Transverse colon (tissue), 4 donors: ENCODE results near the gene C1orf210. TPM values are rescaled to one million over a fixed set of nuclear protein-coding genes. Genes with fewer than 3 reads are reported as not detected.

Source experiments
- DNase-seq: peaks from one replicate; pipeline ENCODE4 v3.0.0-alpha.2; 2019
- H3K27ac ChIP-seq, 4 donors: fragments of 200-600 bp; sonication (generic); 2 replicates each; pipeline ENCODE4 v1.5.1; 2016 to 2018; ENCODE audit warnings: inconsistent platforms in 4 of 4
- H3K27me3 ChIP-seq: fragments of 200-600 bp; sonication (generic); 2 replicates; pipeline ENCODE4 v1.5.1; 2017; ENCODE audit warnings: inconsistent platforms
- H3K36me3 ChIP-seq, 4 donors: fragments of 200-600 bp; sonication (generic); 2 replicates each; pipeline ENCODE4 v1.5.1; 2017 to 2019; ENCODE audit warnings: inconsistent platforms in 4 of 4
- H3K4me1 ChIP-seq, 4 donors: fragments of 200-600 bp; sonication (generic); 2 replicates each; pipeline ENCODE4 v1.5.1; 2017 to 2020; ENCODE audit warnings: inconsistent platforms in 4 of 4
- H3K4me3 ChIP-seq, 4 donors: fragments of 200-600 bp; sonication (generic); 1 replicate in 1 of 4; 2 replicates in 3 of 4; pipeline versions ENCODE4 v1.5.1 to v1.6.1; 2017 to 2019; ENCODE audit warnings: inconsistent platforms in 4 of 4
- H3K9me3 ChIP-seq, 2 donors: fragments of 200-600 bp; sonication (generic); 2 replicates each; pipeline ENCODE4 v1.5.1; 2017 to 2019; ENCODE audit warnings: inconsistent platforms in 2 of 2
- CTCF ChIP-seq, 5 experiments: fragments of 200-600 bp in 3 of 5; fragments of 450-650 bp in 2 of 5; sonication (generic) in 3 of 5; IDR thresholded peaks; 1 replicate in 2 of 5; 2 replicates in 3 of 5; pipeline ENCODE4 v1.5.1; 2016 to 2017; ENCODE audit warnings: antibody characterized with exemption in 5 of 5, inconsistent platforms in 3 of 5, mild to moderate bottlenecking in 2 of 5, moderate library complexity in 1 of 5
- EP300 ChIP-seq: sonication (generic); formaldehyde crosslinking; IDR thresholded peaks from one replicate; pipeline ENCODE4 v1.6.1; 2017; ENCODE audit warnings: antibody characterized with exemption, low read depth
- POLR2A ChIP-seq: fragments of 450-650 bp; IDR thresholded peaks from one replicate; pipeline ENCODE4 v1.6.1; 2016; ENCODE audit warnings: antibody characterized with exemption, mild to moderate bottlenecking, moderate library complexity
- POLR2AphosphoS5 ChIP-seq, 3 donors: sonication (generic); formaldehyde crosslinking; IDR thresholded peaks; one replicate each; pipeline ENCODE4 v1.6.1; 2016; ENCODE audit warnings: antibody characterized with exemption in 3 of 3
- WGBS, 2 donors: methylation state at CpG; one replicate each; pipeline ENCODE4 v1.1.5; 2018; ENCODE audit warnings: low coverage in 1 of 2; 5-methylcytosine and 5-hydroxymethylcytosine counted together
- in situ Hi-C, 4 donors: fragments of 200-750 bp; cut with MboI; loops; one replicate each; pipeline versions ENCODE4 v1.15.0 to v1.15.1; 2017; ENCODE audit warnings: low sequenced_read_pairs in 3 of 4, low pct_ligation_motif_present in 1 of 4, low pct_unique_long_range_greater_than_20kb in 1 of 4
- intact Hi-C: fragments of 100-400 bp; cut with DNase I; formaldehyde crosslinking; loops from one replicate; pipeline ENCODE4 v1.15.1; 2023; ENCODE audit warnings: low total_unique reads
- total RNA-seq, 4 donors: library from RNA; depleted of rRNA; stranded (reverse); fragments of >200 nt; gene quantifications; one replicate each; pipeline ENCODE4 v1.1.0, GENCODE V29; 2016

The C1orf210 gene
- total RNA-seq, 4 donors from 2014 or later = 43.8 to 100 (median 57.6) TPM

GRCh38 chr1:43286115-43286514 lies 734 bp upstream of the C1orf210 start:
- no peaks in the 10 kb centered on the region for H3K36me3 ChIP-seq
- intact Hi-C loops = no loop called here

GRCh38 chr1:43284546-43285110 lies 753 bp downstream of the C1orf210 start:
- DNase-seq = no peak
- peak overlapping the region in 3 of 4 donors; percentile 37 to 47 (median 43) for H3K4me3 ChIP-seq
- no peaks in the 10 kb centered on the region for H3K27me3 ChIP-seq
- 54% methylated on average over 12 of the region's 12 CpGs; no CpG with 5 or more reads in 1 of the 2 donors for WGBS, 2 donors
- intact Hi-C loops (no loop called here), in situ Hi-C loops (no loop called here)
- no peaks in the 10 kb centered on the region for H3K36me3 ChIP-seq
- H3K9me3 ChIP-seq = no peaks in the 10 kb centered on the region
- peaks cover 0 to 13% (median 7%) of the 10 kb centered on the region in 4 donors for H3K4me1 ChIP-seq
- no peak for TF ChIP-seq EP300
- no peak for TF ChIP-seq POLR2A
- TF ChIP-seq POLR2AphosphoS5 (IDR thresholded peaks at IDR 0.05) = no peak
- TF ChIP-seq CTCF (IDR thresholded peaks at IDR 0.05) = no peak
- H3K27ac ChIP-seq = peak overlapping the region; percentile 77 to 85 (median 82)

More at GRCh38 chr1:43286115-43286514, 734 bp upstream of the C1orf210 start:
- DNase-seq = peak; percentile 18
- Histone ChIP-seq H3K4me3 (peak overlapping the region in 2 of 4 donors; percentile 37 to 47), H3K27ac (peak overlapping the region; percentile 77 to 85 (median 82)), H3K27me3 (no peaks in the 10 kb centered on the region), H3K9me3 (no peaks in the 10 kb centered on the region), H3K4me1 (peaks cover 0 to 20% (median 7%) of the 10 kb centered on the region in 4 donors)
- WGBS, 2 donors = 80% methylated on average over 11 of the region's 11 CpGs; no CpG with 5 or more reads in 1 of the 2 donors
- in situ Hi-C loops = no loop called here
- TF ChIP-seq EP300 (no peak), POLR2AphosphoS5 (IDR thresholded peaks at IDR 0.05) (no peak), CTCF (IDR thresholded peaks at IDR 0.05) (no peak), POLR2A (no peak)

DNA sequence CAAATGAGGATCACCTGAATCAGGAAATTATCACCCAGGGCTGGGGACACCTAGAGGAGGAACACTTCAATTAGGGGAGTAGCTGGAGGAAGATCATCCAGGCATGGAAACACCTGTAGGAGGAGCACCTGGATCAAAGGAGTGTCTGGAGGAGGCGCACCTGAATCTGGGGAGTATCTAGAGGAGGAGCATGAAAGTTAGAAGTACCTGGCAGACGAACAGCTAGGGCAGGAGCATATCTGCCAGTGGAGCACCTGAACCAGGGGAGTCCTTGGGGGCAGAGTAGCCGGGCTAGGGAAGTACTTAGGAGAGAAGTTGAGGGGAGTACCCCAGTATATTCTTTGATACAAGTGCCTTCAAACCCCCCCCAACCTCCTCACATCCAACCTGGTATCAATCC lies 1.3 kb downstream of the C1orf210 start:
- DNase-seq = no peak
- H3K9me3 ChIP-seq = no peaks in the 10 kb centered on the region
- TF ChIP-seq CTCF (IDR thresholded peaks at IDR 0.05) (no peak), POLR2AphosphoS5 (IDR thresholded peaks at IDR 0.05) (no peak), POLR2A (no peak), EP300 (no peak)
- in situ Hi-C loops (no loop called here), intact Hi-C loops (no loop called here)
- H3K4me3 ChIP-seq = peak overlapping the region in 2 of 4 donors; percentile 37 to 47
- H3K27me3 ChIP-seq = no peaks in the 10 kb centered on the region
- peak overlapping the region; percentile 77 to 85 (median 82) for H3K27ac ChIP-seq
- peaks cover 0 to 13% (median 7%) of the 10 kb centered on the region in 4 donors for H3K4me1 ChIP-seq
- 53 to 69% methylated on average over 2 to 3 of the region's 3 CpGs for WGBS, 2 donors
- H3K36me3 ChIP-seq = no peaks in the 10 kb centered on the region

- no peaks in the 10 kb centered on the region for H3K36me3 ChIP-seq
- intact Hi-C loops (no loop called here), in situ Hi-C loops (no loop called here)
- TF ChIP-seq CTCF (IDR thresholded peaks at IDR 0.05) = no peak
- H3K4me1 ChIP-seq = peaks cover 0 to 13% (median 7%) of the 10 kb centered on the region in 4 donors
- no peak overlapping the region for H3K4me3 ChIP-seq
- no peaks in the 10 kb centered on the region for H3K9me3 ChIP-seq
- 73 to 83% methylated on average over 1 to 15 of the region's 15 CpGs for WGBS, 2 donors
- H3K27ac ChIP-seq = no peak overlapping the region
- no peaks in the 10 kb centered on the region for H3K27me3 ChIP-seq
- DNase-seq = no peak
These were observed 2.9 kb downstream of the C1orf210 start for GRCh38 chr1:43282220-43283195.
